GM23338 (cell line): ENCODE measurements around the gene TMPRSS13. TPM values are rescaled to one million over a fixed set of nuclear protein-coding genes. Genes with fewer than 3 reads are reported as not detected.
A peak's percentile ranks its signal among the peaks of the same experiment; 100 is the strongest.

Experiments used
- ATAC-seq: fragments of 200-7000 bp; cut with Tn5 transposase; 3 replicates; pipeline ENCODE4 v1.9.1; 2020
- DNase-seq: peaks from one replicate; pipeline ENCODE4 v3.0.0-alpha.2; 2015; ENCODE audit warnings: low spot score
- H2AFZ ChIP-seq: fragments of 200-600 bp; sonication (generic); 2 replicates; pipeline ENCODE4 v1.8.0; 2016; ENCODE audit warnings: antibody characterized with exemption, mild to moderate bottlenecking, moderate library complexity
- H3F3A ChIP-seq: fragments of 200-600 bp; sonication (generic); replicated peaks from 2 replicates; pipeline ENCODE4 v1.8.0; 2017; ENCODE audit warnings: antibody characterized with exemption, mixed run types, low read depth
- H3K27ac ChIP-seq: fragments of 200-600 bp; sonication (generic); 2 replicates; pipeline ENCODE4 v1.6.1; 2016; ENCODE audit warnings: low read depth
- H3K27me3 ChIP-seq: fragments of 200-600 bp; sonication (generic); 2 replicates; pipeline ENCODE4 v1.8.0; 2016; ENCODE audit warnings: mild to moderate bottlenecking, mixed run types, moderate library complexity; ENCODE audit not compliant: insufficient read depth
- H3K36me3 ChIP-seq: fragments of 200-600 bp; sonication (generic); 2 replicates; pipeline ENCODE4 v1.8.0; 2016; ENCODE audit warnings: mild to moderate bottlenecking; ENCODE audit not compliant: insufficient read depth
- H3K4me1 ChIP-seq: fragments of 200-600 bp; sonication (generic); 2 replicates; pipeline ENCODE4 v1.8.0; 2016; ENCODE audit warnings: mild to moderate bottlenecking, moderate library complexity; ENCODE audit not compliant: insufficient read depth
- H3K4me2 ChIP-seq: fragments of 200-600 bp; sonication (generic); 2 replicates; pipeline ENCODE4 v1.7.1; 2017; ENCODE audit warnings: mixed run types
- H3K4me3 ChIP-seq: fragments of 200-600 bp; sonication (generic); 2 replicates; pipeline ENCODE4 v1.6.1; 2016; ENCODE audit warnings: mixed run types
- H3K79me2 ChIP-seq: fragments of 200-600 bp; sonication (generic); replicated peaks from 2 replicates; pipeline ENCODE4 v1.8.0; 2017; ENCODE audit warnings: mild to moderate bottlenecking; ENCODE audit not compliant: insufficient read depth
- H3K9me2 ChIP-seq: fragments of 200-600 bp; sonication (generic); 2 replicates; pipeline ENCODE4 v1.8.0; 2017; ENCODE audit not compliant: insufficient read depth
- H4K20me1 ChIP-seq: fragments of 200-600 bp; sonication (generic); replicated peaks from 2 replicates; pipeline ENCODE4 v1.8.0; 2017; ENCODE audit warnings: mild to moderate bottlenecking; ENCODE audit not compliant: insufficient read depth
- H3K27ac Mint-ChIP-seq: 2 replicates; pipeline ENCODE4 v1.8.0; 2020; ENCODE audit warnings: inconsistent platforms, mild to moderate bottlenecking, moderate library complexity, mixed read lengths
- H3K27me3 Mint-ChIP-seq: 3 replicates; pipeline ENCODE4 v1.8.0; 2022; ENCODE audit warnings: low read depth, mild to moderate bottlenecking, moderate library complexity, mixed read lengths, inconsistent platforms; ENCODE audit not compliant: insufficient read depth, poor library complexity
- H3K36me3 Mint-ChIP-seq: 3 replicates; pipeline ENCODE4 v1.8.0; 2021; ENCODE audit warnings: low read depth, mild to moderate bottlenecking, inconsistent platforms, moderate library complexity, mixed read lengths
- H3K4me1 Mint-ChIP-seq: 3 replicates; pipeline ENCODE4 v1.8.0; 2020; ENCODE audit warnings: mild to moderate bottlenecking, inconsistent platforms, mixed read lengths
- H3K4me3 Mint-ChIP-seq: 3 replicates; pipeline ENCODE4 v1.8.0; 2021; ENCODE audit warnings: moderate library complexity, mild to moderate bottlenecking, inconsistent platforms, mixed read lengths
- H3K9me3 Mint-ChIP-seq: 3 replicates; pipeline ENCODE4 v1.8.0; 2020; ENCODE audit warnings: moderate library complexity, mild to moderate bottlenecking, inconsistent platforms, mixed read lengths
- CREB1 ChIP-seq: fragments of 250-450 bp; sonication (Bioruptor Pico); IDR thresholded peaks from 2 replicates; pipeline ENCODE4 v1.5.0; 2020; ENCODE audit warnings: low read depth, mild to moderate bottlenecking, moderate library complexity
- EZH2 ChIP-seq: fragments of 200-600 bp; sonication (generic); IDR thresholded peaks from one replicate; pipeline ENCODE4 v1.8.0; 2017; ENCODE audit warnings: antibody characterized with exemption, mild to moderate bottlenecking, low read depth; ENCODE audit not compliant: unreplicated experiment
- JUNB ChIP-seq: IDR thresholded peaks from one replicate; pipeline ENCODE4 v1.6.1; 2016; ENCODE audit warnings: antibody characterized with exemption; ENCODE audit not compliant: unreplicated experiment
- NANOG ChIP-seq: IDR thresholded peaks from 2 replicates; pipeline ENCODE4 v1.6.1; 2016; ENCODE audit warnings: antibody characterized with exemption, borderline replicate concordance
- POLR2AphosphoS5 ChIP-seq: IDR thresholded peaks from 2 replicates; pipeline ENCODE4 v1.6.1; 2016; ENCODE audit warnings: antibody characterized with exemption, low read depth
- STAT1 ChIP-seq: IDR thresholded peaks from one replicate; pipeline ENCODE4 v1.6.1; 2016; ENCODE audit warnings: antibody characterized with exemption; ENCODE audit not compliant: unreplicated experiment
- ZNF114 ChIP-seq: fragments of 250-450 bp; sonication (Bioruptor Pico); IDR thresholded peaks from 2 replicates; pipeline ENCODE4 v1.5.0; 2020; ENCODE audit warnings: mild to moderate bottlenecking, moderate library complexity
- ZNF462 ChIP-seq: fragments of 250-450 bp; sonication (Bioruptor Pico); IDR thresholded peaks from 2 replicates; pipeline ENCODE4 v1.5.0; 2020; ENCODE audit warnings: mild to moderate bottlenecking, moderate library complexity
- polyA plus RNA-seq: library from polyadenylated mRNA; unstranded; fragments of >200 nt; fragmentation: Nextera tagmentation; extraction: Ambion mirVana; gene quantifications from 2 replicates; pipeline ENCODE4 v1.2.1, GENCODE V29; 2016
- total RNA-seq: library from RNA; depleted of rRNA; stranded (reverse); fragments of >200 nt; shearing (Covaris generic); gene quantifications from 2 replicates; pipeline ENCODE4 v1.2.3, GENCODE V29; 2014
- TF ChIP-seq, protein P1 (sequence below): IDR thresholded peaks from one replicate; pipeline ENCODE4 v1.6.1; 2018; ENCODE audit warnings: antibody characterized with exemption; ENCODE audit not compliant: unreplicated experiment
- TF ChIP-seq, protein P2 (sequence below), 2 experiments: fragments of 200-600 bp in 1 of 2; sonication (generic) in 1 of 2; conservative IDR thresholded peaks; 2 replicates each; pipeline versions ENCODE4 v1.5.1 to v1.6.1; 2016 to 2017; ENCODE audit warnings: antibody characterized with exemption in 2 of 2, low read depth in 2 of 2, mild to moderate bottlenecking in 2 of 2, moderate library complexity in 1 of 2
- TF ChIP-seq, protein P3 (sequence below): IDR thresholded peaks from 2 replicates; pipeline ENCODE4 v1.6.1; 2016; ENCODE audit warnings: antibody characterized with exemption

Gene TMPRSS13
- total and polyA plus RNA-seq, 2 experiments from 2014 or later = 0.31 TPM; not detected in 1

DNA sequence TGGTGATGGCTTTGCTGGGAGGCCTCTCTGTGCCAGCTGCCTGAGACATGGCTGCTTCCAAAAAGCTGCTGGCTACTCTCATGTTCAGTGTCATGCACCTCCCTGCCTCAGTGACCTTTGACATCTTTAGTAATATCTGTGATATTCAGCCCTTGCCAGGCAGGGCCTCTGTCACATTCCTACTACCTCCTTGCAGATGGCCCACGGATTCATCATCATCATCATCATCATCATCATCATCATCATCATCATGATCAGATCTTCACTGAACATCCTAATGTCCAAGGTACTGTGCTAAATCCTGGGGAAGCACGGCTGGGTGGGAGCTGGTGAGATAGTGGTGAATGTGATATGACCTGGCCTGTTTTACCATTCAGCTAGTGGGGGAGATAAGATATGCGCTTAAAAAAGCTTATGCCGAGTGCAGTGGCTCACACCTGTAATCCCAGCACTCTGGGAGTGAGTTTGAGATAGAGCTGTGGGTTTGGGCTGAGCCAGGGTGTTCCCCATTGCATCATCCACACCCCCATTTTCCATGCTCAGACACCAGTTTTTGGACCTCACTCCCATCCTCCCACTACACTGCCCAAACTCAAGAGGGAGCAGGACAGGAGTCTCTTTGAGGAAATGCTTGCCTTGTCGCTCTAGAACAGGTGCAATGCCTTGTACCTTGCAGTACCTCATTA, 17.1 kb upstream of the TMPRSS13 start:
- no peaks in the 10 kb centered on the region for H3K9me3 Mint-ChIP-seq
- H3F3A ChIP-seq = no peaks in the 10 kb centered on the region
- no peak overlapping the region for H2AFZ ChIP-seq
- H3K27me3 ChIP-seq = no peaks in the 10 kb centered on the region
- no peaks in the 10 kb centered on the region for H3K36me3 Mint-ChIP-seq
- H4K20me1 ChIP-seq = no peaks in the 10 kb centered on the region
- DNase-seq = no peak
- no peaks in the 10 kb centered on the region for H3K36me3 ChIP-seq
- no peak overlapping the region for H3K4me2 ChIP-seq
- peak; percentile 40 for ATAC-seq
- H3K27ac ChIP-seq = no peak overlapping the region
- H3K4me3 Mint-ChIP-seq = no peak overlapping the region
- H3K79me2 ChIP-seq = no peaks in the 10 kb centered on the region
- H3K4me1 Mint-ChIP-seq = peaks cover 6% of the 10 kb centered on the region
- TF ChIP-seq NANOG (no peak), ZNF114 (no peak), JUNB (no peak), STAT1 (no peak), CREB1 (no peak), ZNF462 (CRISPR knock-in tag) (no peak), EZH2 (no peak), POLR2AphosphoS5 (no peak)
- TF ChIP-seq, protein P1, sequence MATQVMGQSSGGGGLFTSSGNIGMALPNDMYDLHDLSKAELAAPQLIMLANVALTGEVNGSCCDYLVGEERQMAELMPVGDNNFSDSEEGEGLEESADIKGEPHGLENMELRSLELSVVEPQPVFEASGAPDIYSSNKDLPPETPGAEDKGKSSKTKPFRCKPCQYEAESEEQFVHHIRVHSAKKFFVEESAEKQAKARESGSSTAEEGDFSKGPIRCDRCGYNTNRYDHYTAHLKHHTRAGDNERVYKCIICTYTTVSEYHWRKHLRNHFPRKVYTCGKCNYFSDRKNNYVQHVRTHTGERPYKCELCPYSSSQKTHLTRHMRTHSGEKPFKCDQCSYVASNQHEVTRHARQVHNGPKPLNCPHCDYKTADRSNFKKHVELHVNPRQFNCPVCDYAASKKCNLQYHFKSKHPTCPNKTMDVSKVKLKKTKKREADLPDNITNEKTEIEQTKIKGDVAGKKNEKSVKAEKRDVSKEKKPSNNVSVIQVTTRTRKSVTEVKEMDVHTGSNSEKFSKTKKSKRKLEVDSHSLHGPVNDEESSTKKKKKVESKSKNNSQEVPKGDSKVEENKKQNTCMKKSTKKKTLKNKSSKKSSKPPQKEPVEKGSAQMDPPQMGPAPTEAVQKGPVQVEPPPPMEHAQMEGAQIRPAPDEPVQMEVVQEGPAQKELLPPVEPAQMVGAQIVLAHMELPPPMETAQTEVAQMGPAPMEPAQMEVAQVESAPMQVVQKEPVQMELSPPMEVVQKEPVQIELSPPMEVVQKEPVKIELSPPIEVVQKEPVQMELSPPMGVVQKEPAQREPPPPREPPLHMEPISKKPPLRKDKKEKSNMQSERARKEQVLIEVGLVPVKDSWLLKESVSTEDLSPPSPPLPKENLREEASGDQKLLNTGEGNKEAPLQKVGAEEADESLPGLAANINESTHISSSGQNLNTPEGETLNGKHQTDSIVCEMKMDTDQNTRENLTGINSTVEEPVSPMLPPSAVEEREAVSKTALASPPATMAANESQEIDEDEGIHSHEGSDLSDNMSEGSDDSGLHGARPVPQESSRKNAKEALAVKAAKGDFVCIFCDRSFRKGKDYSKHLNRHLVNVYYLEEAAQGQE = no peak
- TF ChIP-seq, protein P2, sequence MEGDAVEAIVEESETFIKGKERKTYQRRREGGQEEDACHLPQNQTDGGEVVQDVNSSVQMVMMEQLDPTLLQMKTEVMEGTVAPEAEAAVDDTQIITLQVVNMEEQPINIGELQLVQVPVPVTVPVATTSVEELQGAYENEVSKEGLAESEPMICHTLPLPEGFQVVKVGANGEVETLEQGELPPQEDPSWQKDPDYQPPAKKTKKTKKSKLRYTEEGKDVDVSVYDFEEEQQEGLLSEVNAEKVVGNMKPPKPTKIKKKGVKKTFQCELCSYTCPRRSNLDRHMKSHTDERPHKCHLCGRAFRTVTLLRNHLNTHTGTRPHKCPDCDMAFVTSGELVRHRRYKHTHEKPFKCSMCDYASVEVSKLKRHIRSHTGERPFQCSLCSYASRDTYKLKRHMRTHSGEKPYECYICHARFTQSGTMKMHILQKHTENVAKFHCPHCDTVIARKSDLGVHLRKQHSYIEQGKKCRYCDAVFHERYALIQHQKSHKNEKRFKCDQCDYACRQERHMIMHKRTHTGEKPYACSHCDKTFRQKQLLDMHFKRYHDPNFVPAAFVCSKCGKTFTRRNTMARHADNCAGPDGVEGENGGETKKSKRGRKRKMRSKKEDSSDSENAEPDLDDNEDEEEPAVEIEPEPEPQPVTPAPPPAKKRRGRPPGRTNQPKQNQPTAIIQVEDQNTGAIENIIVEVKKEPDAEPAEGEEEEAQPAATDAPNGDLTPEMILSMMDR (conservative IDR thresholded peaks at IDR 0.05; ENCODE audit: low read depth in 2 of 2) = no peak
- TF ChIP-seq, protein P3, sequence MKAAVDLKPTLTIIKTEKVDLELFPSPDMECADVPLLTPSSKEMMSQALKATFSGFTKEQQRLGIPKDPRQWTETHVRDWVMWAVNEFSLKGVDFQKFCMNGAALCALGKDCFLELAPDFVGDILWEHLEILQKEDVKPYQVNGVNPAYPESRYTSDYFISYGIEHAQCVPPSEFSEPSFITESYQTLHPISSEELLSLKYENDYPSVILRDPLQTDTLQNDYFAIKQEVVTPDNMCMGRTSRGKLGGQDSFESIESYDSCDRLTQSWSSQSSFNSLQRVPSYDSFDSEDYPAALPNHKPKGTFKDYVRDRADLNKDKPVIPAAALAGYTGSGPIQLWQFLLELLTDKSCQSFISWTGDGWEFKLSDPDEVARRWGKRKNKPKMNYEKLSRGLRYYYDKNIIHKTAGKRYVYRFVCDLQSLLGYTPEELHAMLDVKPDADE = no peak
- no peaks in the 10 kb centered on the region for H3K4me1 ChIP-seq
- no peaks in the 10 kb centered on the region for H3K9me2 ChIP-seq
- no peaks in the 10 kb centered on the region for H3K27me3 Mint-ChIP-seq
- H3K27ac Mint-ChIP-seq = peak overlapping the region; percentile 86
- no peak overlapping the region for H3K4me3 ChIP-seq
